ENCODE data around the gene SPPL2C. TPM values are rescaled to one million over a fixed set of nuclear protein-coding genes. Genes with fewer than 3 reads are reported as not detected.

SPPL2C gene
- polyA plus RNA-seq, 4 donors: not detected

DNA sequence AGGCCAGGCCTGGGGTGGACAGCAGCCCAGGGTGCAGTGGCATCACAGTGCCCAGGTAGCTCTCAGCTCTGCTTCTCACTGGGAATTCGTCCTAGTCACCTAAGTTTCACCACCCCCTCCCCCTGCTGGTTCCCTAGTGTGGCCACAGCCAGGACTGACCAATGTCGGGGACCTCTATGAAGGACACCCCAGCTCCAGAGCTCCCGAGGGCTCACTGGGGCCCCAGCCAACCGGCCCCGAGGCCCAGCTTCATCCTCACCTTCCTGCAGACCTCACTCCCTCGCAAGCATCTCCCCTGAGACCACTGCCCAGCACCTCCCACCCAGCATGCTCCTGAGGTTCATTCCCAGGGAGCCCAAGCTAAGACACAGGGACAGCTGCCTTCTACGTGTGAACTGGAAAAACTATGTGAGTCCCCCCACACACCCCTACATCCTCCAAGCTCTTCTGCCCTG lies 4.9 kb downstream of the SPPL2C start:
- FAIRE-seq: no peak
- H3K36me3 ChIP-seq (ENCODE audit: control insufficient read depth in 3 of 3, insufficient read depth in 2 of 3, low read depth in 1 of 3, low read length in 3 of 3): no peaks in the 10 kb centered on the region

DNA sequence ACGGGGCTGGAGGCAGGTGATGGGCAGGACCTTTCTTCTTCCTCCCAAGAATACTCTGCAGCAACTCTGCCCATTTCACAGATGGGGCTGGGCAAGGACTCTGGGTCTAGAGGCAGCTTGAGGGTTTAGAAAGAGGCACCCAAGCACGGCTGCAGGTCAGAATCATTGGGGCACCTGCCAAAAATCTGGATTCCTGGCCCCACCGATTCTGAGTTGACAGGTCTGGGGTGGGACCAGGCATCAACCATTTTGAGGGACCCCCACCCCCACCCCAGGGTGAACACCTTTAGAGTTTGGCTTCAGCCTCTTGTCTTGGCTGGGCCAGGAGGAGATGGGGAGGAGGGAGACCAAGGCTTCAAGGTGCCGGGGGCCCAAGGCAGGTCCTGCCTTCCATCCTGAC lies 5.3 kb downstream of the SPPL2C start:
- 73 to 80% (median 73%) methylated on average over 4 of the region's 4 CpGs for WGBS, 3 donors
- Histone ChIP-seq H3K9me3 (ENCODE audit: control insufficient read depth in 2 of 2, insufficient read depth in 1 of 2, low read depth in 1 of 2, low read length in 1 of 2) (peaks cover 0 to under 1% of the 10 kb centered on the region in 2 donors), H3K36me3 (ENCODE audit: control insufficient read depth in 3 of 3, insufficient read depth in 2 of 3, low read depth in 1 of 3, low read length in 3 of 3) (no peaks in the 10 kb centered on the region), H3K27ac (ENCODE audit: low read depth in 1 of 3, low read length in 2 of 3) (no peak overlapping the region), H3K4me1 (ENCODE audit: control insufficient read depth in 3 of 3, insufficient read depth in 2 of 3, low read depth in 1 of 3, low read length in 2 of 3) (no peaks in the 10 kb centered on the region), H3K4me3 (ENCODE audit: low read depth in 1 of 3, low read length in 3 of 3) (no peak overlapping the region), H3K27me3 (ENCODE audit: control insufficient read depth in 3 of 3, insufficient read depth in 3 of 3, low read length in 3 of 3) (peaks cover 0 to 8% (median 0%) of the 10 kb centered on the region in 3 donors)
- no peak for DNase-seq
- no peak for FAIRE-seq

More for the DNA sequence above, 4.9 kb downstream of the SPPL2C start:
- WGBS, 3 donors: 65 to 79% (median 76%) methylated on average over 7 of the region's 7 CpGs
- DNase-seq: no peak
- no peaks in the 10 kb centered on the region for H3K9me3 ChIP-seq (ENCODE audit: control insufficient read depth in 2 of 2, insufficient read depth in 1 of 2, low read depth in 1 of 2, low read length in 1 of 2)
- peaks cover 0 to 8% (median 0%) of the 10 kb centered on the region in 3 donors for H3K27me3 ChIP-seq (ENCODE audit: control insufficient read depth in 3 of 3, insufficient read depth in 3 of 3, low read length in 3 of 3)
- H3K4me3 ChIP-seq (ENCODE audit: low read depth in 1 of 3, low read length in 3 of 3): no peak overlapping the region
- H3K4me1 ChIP-seq (ENCODE audit: control insufficient read depth in 3 of 3, insufficient read depth in 2 of 3, low read depth in 1 of 3, low read length in 2 of 3): no peaks in the 10 kb centered on the region
- no peak overlapping the region for H3K27ac ChIP-seq (ENCODE audit: low read depth in 1 of 3, low read length in 2 of 3)

DNA sequence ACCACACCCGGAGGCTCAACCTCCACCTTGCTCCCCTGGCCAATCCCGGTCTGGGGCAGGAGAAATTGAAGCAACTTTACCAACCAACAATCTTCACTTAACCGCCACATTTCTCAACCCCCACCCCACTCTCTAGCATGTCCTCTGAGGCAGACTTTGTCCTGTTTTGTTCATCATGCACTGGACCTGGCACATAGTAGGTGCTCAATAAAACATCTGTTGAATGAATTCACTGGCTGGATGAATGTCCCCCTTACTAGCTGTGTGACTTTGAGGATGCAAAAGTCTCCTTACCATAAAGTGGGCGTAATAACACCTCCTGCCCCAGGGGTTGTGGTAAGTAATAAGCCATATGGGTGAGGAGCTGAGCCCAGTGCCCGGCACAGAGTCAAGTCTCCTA lies 5.8 kb downstream of the SPPL2C start:
- FAIRE-seq: no peak

DNA sequence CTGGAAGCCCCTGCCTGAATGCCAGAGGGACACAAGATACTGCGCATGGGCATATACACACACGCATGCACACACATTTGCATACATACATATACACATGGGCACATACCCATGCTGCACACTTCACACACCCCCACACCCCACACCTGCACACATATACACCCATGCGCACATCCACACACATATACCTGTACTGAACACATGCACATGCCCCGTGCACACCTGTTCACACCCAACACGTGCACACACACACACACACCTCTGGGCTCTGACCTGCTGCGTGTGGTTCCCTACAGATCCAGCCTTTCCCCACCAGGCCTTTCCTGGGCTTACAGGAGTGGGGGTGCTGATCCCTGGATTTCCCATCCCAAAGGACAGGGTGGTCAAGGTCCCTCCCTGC lies 6.3 kb downstream of the SPPL2C start:
- no peak overlapping the region for H3K4me3 ChIP-seq (ENCODE audit: low read depth in 1 of 3, low read length in 3 of 3)
- H3K9me3 ChIP-seq (ENCODE audit: control insufficient read depth in 2 of 2, insufficient read depth in 1 of 2, low read depth in 1 of 2, low read length in 1 of 2): peaks cover 0 to 4% of the 10 kb centered on the region in 2 donors
- FAIRE-seq (no peak), DNase-seq (no peak)
- no peaks in the 10 kb centered on the region for H3K36me3 ChIP-seq (ENCODE audit: control insufficient read depth in 3 of 3, insufficient read depth in 2 of 3, low read depth in 1 of 3, low read length in 3 of 3)
- H3K4me1 ChIP-seq (ENCODE audit: control insufficient read depth in 3 of 3, insufficient read depth in 2 of 3, low read depth in 1 of 3, low read length in 2 of 3): no peaks in the 10 kb centered on the region
- 68 to 85% (median 81%) methylated on average over 6 of the region's 6 CpGs for WGBS, 3 donors
- no peak overlapping the region for H3K27ac ChIP-seq (ENCODE audit: low read depth in 1 of 3, low read length in 2 of 3)
- H3K27me3 ChIP-seq (ENCODE audit: control insufficient read depth in 3 of 3, insufficient read depth in 3 of 3, low read length in 3 of 3): peaks cover 0 to 8% (median 0%) of the 10 kb centered on the region in 3 donors

More for the DNA sequence above, 5.8 kb downstream of the SPPL2C start:
- Histone ChIP-seq H3K27ac (ENCODE audit: low read depth in 1 of 3, low read length in 2 of 3) (no peak overlapping the region), H3K36me3 (ENCODE audit: control insufficient read depth in 3 of 3, insufficient read depth in 2 of 3, low read depth in 1 of 3, low read length in 3 of 3) (no peaks in the 10 kb centered on the region), H3K27me3 (ENCODE audit: control insufficient read depth in 3 of 3, insufficient read depth in 3 of 3, low read length in 3 of 3) (peaks cover 0 to 8% (median 0%) of the 10 kb centered on the region in 3 donors), H3K4me1 (ENCODE audit: control insufficient read depth in 3 of 3, insufficient read depth in 2 of 3, low read depth in 1 of 3, low read length in 2 of 3) (no peaks in the 10 kb centered on the region), H3K9me3 (ENCODE audit: control insufficient read depth in 2 of 2, insufficient read depth in 1 of 2, low read depth in 1 of 2, low read length in 1 of 2) (peaks cover 0 to 4% of the 10 kb centered on the region in 2 donors), H3K4me3 (ENCODE audit: low read depth in 1 of 3, low read length in 3 of 3) (no peak overlapping the region)
- DNase-seq: no peak
- 60 to 86% (median 71%) methylated on average over 5 of the region's 5 CpGs for WGBS, 3 donors

DNA sequence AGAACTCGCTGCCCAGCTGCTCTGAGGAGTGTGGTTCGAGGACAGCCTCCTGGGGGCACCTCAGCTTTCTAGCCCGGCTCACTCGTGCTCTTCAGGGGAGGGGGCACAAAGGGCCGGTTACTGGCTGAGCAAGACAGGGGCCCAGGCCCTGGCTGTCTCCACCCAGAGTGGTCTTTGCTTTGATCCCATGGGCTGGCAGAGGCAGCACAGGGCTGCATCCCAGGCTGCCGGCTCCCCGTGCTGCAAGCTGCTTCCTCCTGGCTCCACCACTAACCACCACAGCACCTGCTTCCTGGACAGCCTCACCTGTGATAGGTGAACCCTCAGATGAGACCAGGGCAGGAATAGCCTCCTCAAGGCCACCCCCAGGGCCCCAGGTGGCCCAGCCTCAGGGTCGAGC lies 6.8 kb downstream of the SPPL2C start:
- Histone ChIP-seq H3K4me3 (ENCODE audit: low read depth in 1 of 3, low read length in 3 of 3) (no peak overlapping the region), H3K36me3 (ENCODE audit: control insufficient read depth in 3 of 3, insufficient read depth in 2 of 3, low read depth in 1 of 3, low read length in 3 of 3) (no peaks in the 10 kb centered on the region), H3K4me1 (ENCODE audit: control insufficient read depth in 3 of 3, insufficient read depth in 2 of 3, low read depth in 1 of 3, low read length in 2 of 3) (no peaks in the 10 kb centered on the region), H3K27me3 (ENCODE audit: control insufficient read depth in 3 of 3, insufficient read depth in 3 of 3, low read length in 3 of 3) (peaks cover 0 to 8% (median 0%) of the 10 kb centered on the region in 3 donors), H3K27ac (ENCODE audit: low read depth in 1 of 3, low read length in 2 of 3) (no peak overlapping the region), H3K9me3 (ENCODE audit: control insufficient read depth in 2 of 2, insufficient read depth in 1 of 2, low read depth in 1 of 2, low read length in 1 of 2) (peaks cover 0 to 4% of the 10 kb centered on the region in 2 donors)
- DNase-seq: no peak
- FAIRE-seq: no peak
- 27 to 34% (median 34%) methylated on average over 8 of the region's 8 CpGs for WGBS, 3 donors

DNA sequence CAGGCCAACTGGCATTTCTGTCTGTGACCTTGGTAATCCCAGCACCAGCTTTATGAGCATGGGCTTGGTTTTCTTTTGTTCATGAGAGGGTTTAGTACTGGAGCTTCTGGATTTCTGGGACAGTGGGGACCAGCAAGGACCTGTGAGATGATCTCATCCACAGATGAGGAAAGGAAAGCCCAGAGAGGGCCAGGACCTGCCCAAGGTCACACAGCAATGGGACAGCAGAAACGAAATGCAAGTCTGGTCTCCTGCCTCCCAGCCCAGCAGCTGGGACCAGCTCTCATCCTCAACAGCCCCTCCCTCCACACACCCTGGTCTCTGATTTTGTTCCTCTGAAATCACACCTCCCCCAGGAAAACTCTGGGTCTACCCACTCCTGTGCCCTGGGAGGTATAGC lies 7.2 kb downstream of the SPPL2C start:
- FAIRE-seq (no peak), DNase-seq (no peak)
- no peak overlapping the region for H3K4me3 ChIP-seq (ENCODE audit: low read depth in 1 of 3, low read length in 3 of 3)
- 20 to 69% (median 38%) methylated on average over 1 of the region's 1 CpG for WGBS, 3 donors
- no peaks in the 10 kb centered on the region for H3K36me3 ChIP-seq (ENCODE audit: control insufficient read depth in 3 of 3, insufficient read depth in 2 of 3, low read depth in 1 of 3, low read length in 3 of 3)
- H3K4me1 ChIP-seq (ENCODE audit: control insufficient read depth in 3 of 3, insufficient read depth in 2 of 3, low read depth in 1 of 3, low read length in 2 of 3): no peaks in the 10 kb centered on the region
- H3K27ac ChIP-seq (ENCODE audit: low read depth in 1 of 3, low read length in 2 of 3): no peak overlapping the region
- peaks cover 0 to 4% of the 10 kb centered on the region in 2 donors for H3K9me3 ChIP-seq (ENCODE audit: control insufficient read depth in 2 of 2, insufficient read depth in 1 of 2, low read depth in 1 of 2, low read length in 1 of 2)
- peaks cover 0 to 8% (median 0%) of the 10 kb centered on the region in 3 donors for H3K27me3 ChIP-seq (ENCODE audit: control insufficient read depth in 3 of 3, insufficient read depth in 3 of 3, low read length in 3 of 3)

DNA sequence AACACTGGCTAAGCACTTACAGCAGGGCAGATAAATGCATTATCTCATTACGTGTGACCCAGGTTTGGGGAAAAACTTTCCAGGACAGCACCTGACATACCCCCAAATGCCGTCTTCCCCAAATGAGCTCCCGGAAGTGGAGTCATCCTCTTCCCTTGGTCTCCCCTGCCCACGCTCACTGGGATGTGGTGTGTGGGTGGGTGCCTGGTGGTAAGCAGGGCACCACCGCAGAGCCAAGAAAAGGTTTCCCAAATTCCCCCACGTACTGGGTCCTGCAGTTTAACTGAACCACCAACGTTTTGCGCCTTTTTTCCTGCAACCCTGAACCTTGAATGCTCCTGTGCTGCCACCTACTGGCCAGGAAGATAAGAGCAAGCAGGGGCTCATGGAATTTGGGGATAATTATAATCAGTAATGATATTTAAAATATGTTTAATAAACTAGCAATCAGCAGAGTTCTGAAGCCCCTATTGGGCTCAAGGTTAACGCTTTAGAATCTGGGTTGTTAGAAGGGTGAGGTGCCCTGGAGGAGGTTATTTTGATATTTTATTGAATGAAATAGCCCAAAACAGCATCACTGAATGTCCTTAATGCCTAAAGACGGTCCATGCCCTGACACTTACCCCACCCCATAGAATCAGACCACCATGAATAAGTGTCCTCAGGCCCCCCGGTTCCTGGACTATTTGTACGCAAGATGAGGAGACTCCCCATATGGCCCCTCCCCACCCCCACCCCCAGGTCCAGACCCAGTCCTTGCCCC lies 8.0 kb downstream of the SPPL2C start:
- DNase-seq (peak; percentile 49 to 54), FAIRE-seq (no peak)
- H3K4me1 ChIP-seq (ENCODE audit: control insufficient read depth in 3 of 3, insufficient read depth in 2 of 3, low read depth in 1 of 3, low read length in 2 of 3): no peaks in the 10 kb centered on the region
- peaks cover 0 to 8% (median 0%) of the 10 kb centered on the region in 3 donors for H3K27me3 ChIP-seq (ENCODE audit: control insufficient read depth in 3 of 3, insufficient read depth in 3 of 3, low read length in 3 of 3)
- no peak overlapping the region for H3K27ac ChIP-seq (ENCODE audit: low read depth in 1 of 3, low read length in 2 of 3)
- peaks cover 0 to 4% of the 10 kb centered on the region in 2 donors for H3K9me3 ChIP-seq (ENCODE audit: control insufficient read depth in 2 of 2, insufficient read depth in 1 of 2, low read depth in 1 of 2, low read length in 1 of 2)
- 23 to 31% (median 25%) methylated on average over 12 of the region's 12 CpGs for WGBS, 3 donors
- no peaks in the 10 kb centered on the region for H3K36me3 ChIP-seq (ENCODE audit: control insufficient read depth in 3 of 3, insufficient read depth in 2 of 3, low read depth in 1 of 3, low read length in 3 of 3)
- no peak overlapping the region for H3K4me3 ChIP-seq (ENCODE audit: low read depth in 1 of 3, low read length in 3 of 3)

DNA sequence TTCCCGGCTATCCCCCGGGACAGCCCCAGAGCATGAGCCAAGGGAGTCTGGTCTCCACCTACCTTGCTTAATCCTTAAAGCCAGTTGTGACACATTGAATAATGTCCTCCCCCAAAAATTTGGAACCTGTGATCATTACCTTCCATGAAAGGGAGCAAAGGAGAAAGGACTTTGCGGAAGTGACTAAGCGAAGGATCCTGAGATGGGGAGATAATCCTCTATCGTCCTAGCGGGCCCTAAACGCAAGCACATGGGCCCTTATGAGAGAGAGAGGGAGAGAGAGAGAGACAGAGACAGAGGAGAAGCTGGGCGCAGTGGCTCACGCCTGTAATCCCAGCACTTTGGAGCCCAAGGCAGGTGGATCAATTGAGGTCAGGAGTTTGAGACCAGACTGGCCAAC lies 9.5 kb downstream of the SPPL2C start:
- Histone ChIP-seq H3K9me3 (ENCODE audit: control insufficient read depth in 2 of 2, insufficient read depth in 1 of 2, low read depth in 1 of 2, low read length in 1 of 2) (peaks cover 0 to 4% of the 10 kb centered on the region in 2 donors), H3K4me1 (ENCODE audit: control insufficient read depth in 3 of 3, insufficient read depth in 2 of 3, low read depth in 1 of 3, low read length in 2 of 3) (no peaks in the 10 kb centered on the region), H3K27ac (ENCODE audit: low read depth in 1 of 3, low read length in 2 of 3) (no peak overlapping the region), H3K4me3 (ENCODE audit: low read depth in 1 of 3, low read length in 3 of 3) (no peak overlapping the region), H3K36me3 (ENCODE audit: control insufficient read depth in 3 of 3, insufficient read depth in 2 of 3, low read depth in 1 of 3, low read length in 3 of 3) (no peaks in the 10 kb centered on the region), H3K27me3 (ENCODE audit: control insufficient read depth in 3 of 3, insufficient read depth in 3 of 3, low read length in 3 of 3) (peaks cover 0 to 8% (median 2%) of the 10 kb centered on the region in 3 donors)
- no peak for DNase-seq
- 67 to 80% (median 79%) methylated on average over 9 of the region's 9 CpGs for WGBS, 3 donors
- no peak for FAIRE-seq
